ENCODE data around the gene UNC45A. TPM values are rescaled to one million over a fixed set of nuclear protein-coding genes. Genes with fewer than 3 reads are reported as not detected.
"Not testable (repeated sequence)": the region's sequence is repeated elsewhere in the genome, so short reads cannot be mapped to it uniquely, and the experiment has no call there.

The UNC45A gene
- total and polyA plus RNA-seq, 4 donors = 13.9 to 31.2 (median 24.9) TPM

GRCh38 chr15:90921887-90922286 lies 13.2 kb upstream of the UNC45A start:
- 79% methylated on average over 4 of the region's 4 CpGs for WGBS
- no peak overlapping the region for H3K4me3 ChIP-seq (ENCODE audit: low read depth in 1 of 3, low read length in 3 of 3)
- H3K36me3 ChIP-seq (ENCODE audit: control insufficient read depth in 4 of 4, insufficient read depth in 3 of 4, low read depth in 1 of 4, low read length in 3 of 4) = peaks cover 5 to 45% (median 42%) of the 10 kb centered on the region in 4 donors
- TF ChIP-seq, protein P1, sequence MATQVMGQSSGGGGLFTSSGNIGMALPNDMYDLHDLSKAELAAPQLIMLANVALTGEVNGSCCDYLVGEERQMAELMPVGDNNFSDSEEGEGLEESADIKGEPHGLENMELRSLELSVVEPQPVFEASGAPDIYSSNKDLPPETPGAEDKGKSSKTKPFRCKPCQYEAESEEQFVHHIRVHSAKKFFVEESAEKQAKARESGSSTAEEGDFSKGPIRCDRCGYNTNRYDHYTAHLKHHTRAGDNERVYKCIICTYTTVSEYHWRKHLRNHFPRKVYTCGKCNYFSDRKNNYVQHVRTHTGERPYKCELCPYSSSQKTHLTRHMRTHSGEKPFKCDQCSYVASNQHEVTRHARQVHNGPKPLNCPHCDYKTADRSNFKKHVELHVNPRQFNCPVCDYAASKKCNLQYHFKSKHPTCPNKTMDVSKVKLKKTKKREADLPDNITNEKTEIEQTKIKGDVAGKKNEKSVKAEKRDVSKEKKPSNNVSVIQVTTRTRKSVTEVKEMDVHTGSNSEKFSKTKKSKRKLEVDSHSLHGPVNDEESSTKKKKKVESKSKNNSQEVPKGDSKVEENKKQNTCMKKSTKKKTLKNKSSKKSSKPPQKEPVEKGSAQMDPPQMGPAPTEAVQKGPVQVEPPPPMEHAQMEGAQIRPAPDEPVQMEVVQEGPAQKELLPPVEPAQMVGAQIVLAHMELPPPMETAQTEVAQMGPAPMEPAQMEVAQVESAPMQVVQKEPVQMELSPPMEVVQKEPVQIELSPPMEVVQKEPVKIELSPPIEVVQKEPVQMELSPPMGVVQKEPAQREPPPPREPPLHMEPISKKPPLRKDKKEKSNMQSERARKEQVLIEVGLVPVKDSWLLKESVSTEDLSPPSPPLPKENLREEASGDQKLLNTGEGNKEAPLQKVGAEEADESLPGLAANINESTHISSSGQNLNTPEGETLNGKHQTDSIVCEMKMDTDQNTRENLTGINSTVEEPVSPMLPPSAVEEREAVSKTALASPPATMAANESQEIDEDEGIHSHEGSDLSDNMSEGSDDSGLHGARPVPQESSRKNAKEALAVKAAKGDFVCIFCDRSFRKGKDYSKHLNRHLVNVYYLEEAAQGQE (IDR thresholded peaks at IDR 0.05) = no peak
- no peak overlapping the region for H3K27ac ChIP-seq (ENCODE audit: low read depth in 1 of 2, low read length in 2 of 2)
- no peaks in the 10 kb centered on the region for H3K4me1 ChIP-seq (ENCODE audit: control insufficient read depth in 4 of 4, insufficient read depth in 4 of 4, low read length in 3 of 4)
- DNase-seq (ENCODE audit: low spot score) = no peak
- no peaks in the 10 kb centered on the region for H3K27me3 ChIP-seq (ENCODE audit: control insufficient read depth in 4 of 4, insufficient read depth in 4 of 4, low read length in 3 of 4)
- H3K9ac ChIP-seq (ENCODE audit: low read depth in 1 of 2, low read length in 2 of 2) = no peak overlapping the region
- no peaks in the 10 kb centered on the region for H3K9me3 ChIP-seq (ENCODE audit: control insufficient read depth in 4 of 4, low read length in 3 of 4)

- peaks cover 4 to 36% (median 34%) of the 10 kb centered on the region in 4 donors for H3K36me3 ChIP-seq (ENCODE audit: control insufficient read depth in 4 of 4, insufficient read depth in 3 of 4, low read depth in 1 of 4, low read length in 3 of 4)
- 89% methylated on average over 7 of the region's 7 CpGs for WGBS
- H3K9ac ChIP-seq (ENCODE audit: low read depth in 1 of 2, low read length in 2 of 2); H3K4me3 ChIP-seq (ENCODE audit: low read depth in 1 of 3, low read length in 3 of 3); DNase-seq (ENCODE audit: low spot score); H3K4me1 ChIP-seq (ENCODE audit: control insufficient read depth in 4 of 4, insufficient read depth in 4 of 4, low read length in 3 of 4); H3K27me3 ChIP-seq (ENCODE audit: control insufficient read depth in 4 of 4, insufficient read depth in 4 of 4, low read length in 3 of 4); H3K9me3 ChIP-seq (ENCODE audit: control insufficient read depth in 4 of 4, low read length in 3 of 4); H3K27ac ChIP-seq (ENCODE audit: low read depth in 1 of 2, low read length in 2 of 2): not testable (repeated sequence)
These were observed 12.3 kb upstream of the UNC45A start for GRCh38 chr15:90922712-90923322.

DNA sequence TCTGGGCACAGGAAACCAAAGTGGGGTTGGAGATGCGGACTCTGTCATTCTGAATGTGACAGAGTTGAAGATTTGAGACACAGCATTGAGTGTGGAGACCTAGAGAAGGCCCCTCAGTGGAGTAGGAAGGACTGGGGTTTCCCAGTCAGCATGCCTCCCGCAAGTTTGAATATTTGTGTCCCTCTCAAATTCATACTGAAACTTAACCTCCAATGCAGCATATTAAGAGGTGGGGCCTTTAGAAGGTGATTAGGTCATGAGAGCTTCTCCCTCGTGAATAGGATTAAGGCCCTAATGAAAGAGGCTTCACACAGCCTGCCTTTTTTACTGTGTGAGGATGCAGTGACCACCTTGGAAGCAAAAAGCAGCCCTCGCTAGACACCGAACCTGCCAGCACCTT lies 10.7 kb upstream of the UNC45A start:
- no peak overlapping the region for H3K4me3 ChIP-seq (ENCODE audit: low read depth in 1 of 3, low read length in 3 of 3)
- H3K36me3 ChIP-seq (ENCODE audit: control insufficient read depth in 4 of 4, insufficient read depth in 3 of 4, low read depth in 1 of 4, low read length in 3 of 4) = peaks cover 0 to 23% (median 19%) of the 10 kb centered on the region in 4 donors
- no peaks in the 10 kb centered on the region for H3K9me3 ChIP-seq (ENCODE audit: control insufficient read depth in 4 of 4, low read length in 3 of 4)
- no peak overlapping the region for H3K27ac ChIP-seq (ENCODE audit: low read depth in 1 of 2, low read length in 2 of 2)
- H3K9ac ChIP-seq (ENCODE audit: low read depth in 1 of 2, low read length in 2 of 2) = no peak overlapping the region
- H3K4me1 ChIP-seq (ENCODE audit: control insufficient read depth in 4 of 4, insufficient read depth in 4 of 4, low read length in 3 of 4) = peaks cover 0 to 11% (median 2%) of the 10 kb centered on the region in 4 donors
- no peak for TF ChIP-seq FOXA1 (IDR thresholded peaks at IDR 0.05)
- no peaks in the 10 kb centered on the region for H3K27me3 ChIP-seq (ENCODE audit: control insufficient read depth in 4 of 4, insufficient read depth in 4 of 4, low read length in 3 of 4)
- no peak for DNase-seq (ENCODE audit: low spot score)
- WGBS = 92% methylated on average over 5 of the region's 5 CpGs

DNA sequence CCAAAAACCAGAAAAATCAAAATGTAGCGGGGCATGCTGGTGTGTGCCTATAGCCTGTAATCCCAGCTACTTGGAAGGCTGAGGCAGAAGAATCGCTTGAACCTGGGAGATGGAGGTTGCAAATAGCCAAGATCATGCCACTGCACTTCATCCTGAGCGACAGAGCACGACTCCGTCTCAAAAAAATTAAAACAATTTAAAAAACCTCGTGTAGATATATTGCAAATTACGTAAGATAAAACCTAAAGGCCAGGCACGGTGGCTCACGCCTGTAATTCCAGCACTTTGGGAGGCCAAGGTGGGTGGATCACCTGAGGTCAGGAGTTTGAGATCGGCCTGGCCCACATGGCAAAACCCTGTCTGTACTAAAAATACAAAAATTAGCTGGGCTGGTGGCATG lies 8.3 kb upstream of the UNC45A start:
- H3K36me3 ChIP-seq (ENCODE audit: control insufficient read depth in 4 of 4, insufficient read depth in 3 of 4, low read depth in 1 of 4, low read length in 3 of 4); DNase-seq (ENCODE audit: low spot score); H3K4me3 ChIP-seq (ENCODE audit: low read depth in 1 of 3, low read length in 3 of 3); H3K9me3 ChIP-seq (ENCODE audit: control insufficient read depth in 4 of 4, low read length in 3 of 4); H3K27ac ChIP-seq (ENCODE audit: low read depth in 1 of 2, low read length in 2 of 2); H3K27me3 ChIP-seq (ENCODE audit: control insufficient read depth in 4 of 4, insufficient read depth in 4 of 4, low read length in 3 of 4); H3K9ac ChIP-seq (ENCODE audit: low read depth in 1 of 2, low read length in 2 of 2): not testable (repeated sequence)
- WGBS = 95% methylated on average over 10 of the region's 10 CpGs
- peaks cover 0 to 26% (median 14%) of the 10 kb centered on the region in 4 donors for H3K4me1 ChIP-seq (ENCODE audit: control insufficient read depth in 4 of 4, insufficient read depth in 4 of 4, low read length in 3 of 4)

- H3K9ac ChIP-seq (ENCODE audit: low read depth in 1 of 2, low read length in 2 of 2); DNase-seq (ENCODE audit: low spot score); H3K9me3 ChIP-seq (ENCODE audit: control insufficient read depth in 4 of 4, low read length in 3 of 4); H3K4me3 ChIP-seq (ENCODE audit: low read depth in 1 of 3, low read length in 3 of 3); H3K36me3 ChIP-seq (ENCODE audit: control insufficient read depth in 4 of 4, insufficient read depth in 3 of 4, low read depth in 1 of 4, low read length in 3 of 4); H3K27ac ChIP-seq (ENCODE audit: low read depth in 1 of 2, low read length in 2 of 2); H3K27me3 ChIP-seq (ENCODE audit: control insufficient read depth in 4 of 4, insufficient read depth in 4 of 4, low read length in 3 of 4): not testable (repeated sequence)
- H3K4me1 ChIP-seq (ENCODE audit: control insufficient read depth in 4 of 4, insufficient read depth in 4 of 4, low read length in 3 of 4) = peaks cover 0 to 30% (median 14%) of the 10 kb centered on the region in 4 donors
- 85% methylated on average over 7 of the region's 7 CpGs for WGBS
These were observed 7.0 kb upstream of the UNC45A start for GRCh38 chr15:90928106-90928505.
